ENCODE results near the gene IFRD2. TPM values are rescaled to one million over a fixed set of nuclear protein-coding genes. Genes with fewer than 3 reads are reported as not detected.

IFRD2 gene
- total and polyA plus RNA-seq, 4 experiments from 2014 or later = 58.6 to 84.7 (median 63.7) TPM

DNA sequence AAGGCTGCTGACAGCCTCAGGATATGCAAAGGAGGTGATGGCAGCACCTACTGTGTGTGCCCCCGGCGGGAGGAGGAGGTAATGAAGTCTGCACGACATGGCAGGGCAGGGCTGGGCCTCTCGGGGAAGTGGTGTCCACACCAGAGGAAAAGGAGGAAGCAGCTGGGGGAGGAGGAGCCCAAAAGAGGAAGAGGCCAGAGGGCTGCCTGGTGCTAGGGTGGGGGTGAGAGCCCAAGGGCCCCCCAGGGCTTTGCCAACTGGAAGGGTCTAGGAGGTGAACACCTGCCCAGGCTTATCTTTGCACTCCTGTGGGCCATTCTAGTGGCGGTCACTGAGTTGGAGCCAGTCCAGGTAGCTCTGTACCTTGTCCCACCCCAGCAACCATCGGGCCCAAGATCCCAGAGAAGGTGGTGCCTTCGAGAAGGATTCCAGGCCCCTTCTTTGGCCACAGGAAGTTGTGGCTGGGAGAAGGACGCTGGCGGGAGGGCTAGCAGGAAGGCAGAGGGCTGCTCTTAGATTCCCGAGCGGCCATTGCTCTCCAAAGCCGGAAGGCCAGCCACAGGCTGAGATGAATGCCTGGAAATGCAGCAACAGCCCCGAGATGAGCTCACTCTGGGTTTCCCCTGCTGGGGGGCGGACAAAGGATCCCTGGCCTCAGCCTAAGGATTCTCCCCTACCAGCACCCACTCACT lies 49.2 kb downstream of the IFRD2 start:
- H3K4me1 ChIP-seq (ENCODE audit: insufficient read depth, low read length) = peaks cover 96% of the 10 kb centered on the region
- H3K27me3 ChIP-seq (ENCODE audit: insufficient read depth, low read length) = no peaks in the 10 kb centered on the region
- no peaks in the 10 kb centered on the region for H3K9me3 ChIP-seq (ENCODE audit: control insufficient read depth in 1 of 2, low read length in 2 of 2)
- CTCF ChIA-PET (ENCODE audit: partially characterized antibody) = interaction anchor here (0.7 to 10.2 kb wide), 7 partner anchors 16 to 104 kb away, joined by 3 to 127 read pairs (median 3); no protein-coding TSS in a partner anchor
- H3K4me3 Mint-ChIP-seq = peak overlapping the region in 7 of 8 donors; percentile 71 to 84 (median 76)
- intact Hi-C loops (cut with micrococcal nuclease) = no loop called here
- peak overlapping the region; percentile 87 to 96 (median 94) for H3K27ac Mint-ChIP-seq
- H3K27me3 Mint-ChIP-seq = no peaks in the 10 kb centered on the region
- peaks cover 0 to 38% of the 10 kb centered on the region in 2 donors for H3K36me3 Mint-ChIP-seq
- peak overlapping the region; percentile 76 for H3K27ac ChIP-seq (ENCODE audit: low read depth, low read length)
- H3K4me3 ChIP-seq (ENCODE audit: low read length in 2 of 2) = no peak overlapping the region
- POLR2A ChIA-PET (ENCODE audit: partially characterized antibody) = interaction anchor here (1.2 to 11.2 kb wide), 3 partner anchors 15 to 85 kb away, joined by 3 to 150 read pairs (median 4); partner anchors contain the start of genes IFRD2 and TUSC2
- H3K36me3 ChIP-seq (ENCODE audit: insufficient read depth, low read length) = peaks cover 18% of the 10 kb centered on the region
- peak in 2 of 5 donors; percentile 17 to 76 for DNase-seq
- no peaks in the 10 kb centered on the region for H3K9me3 Mint-ChIP-seq
- H3K4me1 Mint-ChIP-seq = peaks cover 48 to 92% (median 73%) of the 10 kb centered on the region in 4 donors

DNA sequence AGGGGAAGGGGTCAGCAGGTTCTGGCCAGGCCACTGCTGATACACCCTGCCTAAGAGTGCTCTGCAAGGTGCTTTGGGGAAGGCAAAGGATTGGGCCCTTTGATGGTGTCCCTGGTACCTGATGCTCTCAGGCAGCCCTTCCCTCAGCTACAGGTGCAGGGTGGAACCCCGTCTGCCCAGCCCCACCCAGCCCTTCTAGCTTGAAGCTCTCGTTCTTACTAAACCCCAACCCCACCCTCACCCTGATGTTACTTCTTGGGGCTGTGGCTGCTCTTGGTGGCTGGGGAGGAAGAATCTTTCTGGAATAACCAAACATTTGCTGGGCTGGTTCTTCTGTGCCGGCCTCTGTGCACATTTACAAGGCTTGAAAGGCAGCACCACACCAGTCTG lies 49.9 kb downstream of the IFRD2 start:
- intact Hi-C loops (cut with micrococcal nuclease) = no loop called here
- H3K9me3 ChIP-seq (ENCODE audit: control insufficient read depth in 1 of 2, low read length in 2 of 2) = no peaks in the 10 kb centered on the region
- peaks cover 18% of the 10 kb centered on the region for H3K36me3 ChIP-seq (ENCODE audit: insufficient read depth, low read length)
- POLR2A ChIA-PET (ENCODE audit: partially characterized antibody) = interaction anchor here (0.7 to 11.2 kb wide), 5 partner anchors 14 to 94 kb away, joined by 3 to 150 read pairs (median 4); partner anchors contain the start of genes IFRD2 and TUSC2
- peak overlapping the region; percentile 87 to 96 (median 94) for H3K27ac Mint-ChIP-seq
- CTCF ChIA-PET (ENCODE audit: partially characterized antibody) = interaction anchor here (4.1 to 10.2 kb wide), 2 partner anchors 15 to 49 kb away, joined by 29 to 127 read pairs; no protein-coding TSS in a partner anchor
- H3K27me3 Mint-ChIP-seq = no peaks in the 10 kb centered on the region
- DNase-seq = no peak
- peaks cover 47 to 95% (median 74%) of the 10 kb centered on the region in 4 donors for H3K4me1 Mint-ChIP-seq
- H3K4me3 Mint-ChIP-seq = peak overlapping the region in 7 of 8 donors; percentile 71 to 84 (median 76)
- H3K27ac ChIP-seq (ENCODE audit: low read depth, low read length) = peak overlapping the region; percentile 76
- no peaks in the 10 kb centered on the region for H3K27me3 ChIP-seq (ENCODE audit: insufficient read depth, low read length)
- peaks cover 91% of the 10 kb centered on the region for H3K4me1 ChIP-seq (ENCODE audit: insufficient read depth, low read length)
- H3K36me3 Mint-ChIP-seq = peaks cover 0 to 45% of the 10 kb centered on the region in 2 donors
- no peak overlapping the region for H3K4me3 ChIP-seq (ENCODE audit: low read length in 2 of 2)
- H3K9me3 Mint-ChIP-seq = no peaks in the 10 kb centered on the region

DNA sequence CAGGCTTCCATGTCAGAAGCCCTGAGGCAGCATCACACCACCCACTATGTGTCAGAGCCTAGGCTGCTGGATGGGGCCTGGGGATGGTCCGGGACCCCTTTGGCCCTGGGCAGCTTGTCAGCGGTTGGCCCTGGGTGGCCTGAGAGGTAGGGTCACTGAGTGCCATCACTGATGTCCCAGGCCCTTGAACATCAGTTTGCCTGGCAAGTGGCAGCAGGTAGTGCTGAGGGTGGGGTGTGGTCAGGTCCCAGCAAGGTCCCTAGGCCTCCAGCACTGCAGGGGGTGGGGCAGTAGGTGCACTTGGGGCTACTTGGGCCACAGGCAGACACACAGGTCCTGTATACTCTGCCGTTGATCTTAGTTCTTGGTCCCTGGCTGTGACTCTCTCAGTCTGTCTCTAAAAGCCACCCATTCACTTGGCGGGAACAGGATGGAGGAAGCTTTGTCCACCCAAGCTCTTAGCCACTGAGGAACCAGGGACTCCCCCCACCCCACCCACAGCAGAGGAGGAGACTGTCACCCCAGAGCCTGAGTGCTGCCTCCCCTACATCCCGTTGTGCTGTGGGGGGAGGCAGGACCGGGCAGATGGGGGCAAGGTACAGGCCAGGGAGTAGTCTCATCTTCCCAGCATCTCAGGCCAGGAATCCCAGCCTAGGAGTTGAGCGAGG lies 50.4 kb downstream of the IFRD2 start:
- H3K36me3 ChIP-seq (ENCODE audit: insufficient read depth, low read length) = peaks cover 18% of the 10 kb centered on the region
- no peak overlapping the region for H3K4me3 ChIP-seq (ENCODE audit: low read length in 2 of 2)
- POLR2A ChIA-PET (ENCODE audit: partially characterized antibody) = interaction anchor here (0.7 to 11.2 kb wide), 6 partner anchors 14 to 94 kb away, joined by 3 to 150 read pairs (median 4); partner anchors contain the start of genes IFRD2 and TUSC2

DNA sequence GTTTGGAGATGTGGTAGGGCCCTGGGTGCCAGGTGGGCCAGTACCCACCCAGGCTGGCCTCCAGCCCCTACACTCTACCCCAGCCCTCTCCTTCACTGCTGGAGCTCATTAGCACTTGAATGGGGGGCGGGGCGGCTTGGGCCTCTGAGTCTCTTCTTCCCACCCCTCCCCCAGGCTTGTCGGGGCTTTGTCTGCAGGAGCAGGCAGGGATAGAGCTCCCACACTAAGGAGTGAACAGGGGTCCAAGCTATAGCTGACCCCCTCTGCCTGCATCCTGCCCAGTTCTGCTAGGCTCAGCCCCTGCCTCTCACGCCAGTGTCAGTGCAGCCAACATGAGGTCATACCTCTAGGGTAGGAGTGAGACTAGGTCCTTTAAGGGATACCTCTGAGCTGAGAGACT lies 51.1 kb downstream of the IFRD2 start:
- intact Hi-C loops (cut with micrococcal nuclease) = no loop called here
- Mint-ChIP-seq H3K27me3 (no peaks in the 10 kb centered on the region), H3K27ac (peak overlapping the region; percentile 73 to 96 (median 92)), H3K36me3 (peaks cover 0 to 49% of the 10 kb centered on the region in 2 donors), H3K9me3 (no peaks in the 10 kb centered on the region), H3K4me1 (peaks cover 38 to 93% (median 65%) of the 10 kb centered on the region in 4 donors), H3K4me3 (peak overlapping the region; percentile 4 to 77 (median 60))
- Histone ChIP-seq H3K9me3 (ENCODE audit: control insufficient read depth in 1 of 2, low read length in 2 of 2) (no peaks in the 10 kb centered on the region), H3K4me1 (ENCODE audit: insufficient read depth, low read length) (peaks cover 78% of the 10 kb centered on the region), H3K27ac (ENCODE audit: low read depth, low read length) (peak overlapping the region; percentile 76), H3K27me3 (ENCODE audit: insufficient read depth, low read length) (no peaks in the 10 kb centered on the region), H3K36me3 (ENCODE audit: insufficient read depth, low read length) (peaks cover 18% of the 10 kb centered on the region), H3K4me3 (ENCODE audit: low read length in 2 of 2) (no peak overlapping the region)
- ChIA-PET CTCF (ENCODE audit: partially characterized antibody) (interaction anchor here (1.0 to 10.2 kb wide), 4 partner anchors 14 to 48 kb away, joined by 3 to 127 read pairs (median 16); no protein-coding TSS in a partner anchor), POLR2A (ENCODE audit: partially characterized antibody) (interaction anchor here (1.0 to 11.2 kb wide), 3 partner anchors 13 to 95 kb away, joined by 3 to 150 read pairs (median 5); no protein-coding TSS in a partner anchor)
- no peak for DNase-seq

More for the DNA sequence above, 50.4 kb downstream of the IFRD2 start:
- Histone ChIP-seq H3K27ac (ENCODE audit: low read depth, low read length) (peak overlapping the region; percentile 76), H3K4me1 (ENCODE audit: insufficient read depth, low read length) (peaks cover 85% of the 10 kb centered on the region), H3K9me3 (ENCODE audit: control insufficient read depth in 1 of 2, low read length in 2 of 2) (no peaks in the 10 kb centered on the region), H3K27me3 (ENCODE audit: insufficient read depth, low read length) (no peaks in the 10 kb centered on the region)
- Mint-ChIP-seq H3K27me3 (no peaks in the 10 kb centered on the region), H3K27ac (peak overlapping the region; percentile 64 to 96 (median 92)), H3K4me3 (peak overlapping the region; percentile 15 to 84 (median 63)), H3K36me3 (peaks cover 0 to 47% of the 10 kb centered on the region in 2 donors), H3K9me3 (no peaks in the 10 kb centered on the region), H3K4me1 (peaks cover 43 to 95% (median 70%) of the 10 kb centered on the region in 4 donors)
- no peak for DNase-seq
- CTCF ChIA-PET (ENCODE audit: partially characterized antibody) = interaction anchor here (1.0 to 10.2 kb wide), 3 partner anchors 15 to 48 kb away, joined by 3 to 127 read pairs (median 29); no protein-coding TSS in a partner anchor
- intact Hi-C loops (cut with micrococcal nuclease) = no loop called here

DNA sequence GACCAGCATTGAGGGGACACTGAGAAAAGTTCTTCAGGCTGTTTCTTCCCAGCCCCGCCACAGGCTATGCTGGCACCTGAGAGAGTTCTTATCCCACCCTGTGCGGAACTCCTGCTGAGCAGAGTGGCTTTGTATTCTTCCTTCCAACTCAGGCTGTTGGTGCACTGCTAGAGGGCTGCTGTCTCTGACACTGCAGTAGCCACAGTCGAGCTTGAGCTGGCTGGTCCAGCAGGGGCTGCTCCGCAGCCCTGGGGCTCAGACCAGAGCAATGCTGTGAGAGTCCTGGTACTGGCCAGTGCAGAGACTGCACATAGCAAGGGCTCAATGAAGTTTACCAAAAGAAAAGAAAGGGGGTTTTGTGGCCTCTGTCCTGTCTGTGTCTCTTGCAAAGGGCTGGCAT lies 52.6 kb downstream of the IFRD2 start:
- ChIA-PET POLR2A (ENCODE audit: partially characterized antibody) (interaction anchor here (11.2 kb wide), 1 partner anchor 11 kb away, joined by 150 read pairs; no protein-coding TSS in a partner anchor), CTCF (ENCODE audit: partially characterized antibody) (interaction anchor here (0.9 to 10.2 kb wide), 3 partner anchors 12 to 59 kb away, joined by 3 to 127 read pairs (median 4); partner anchors contain the start of genes HYAL3 and NAA80)
- H3K9me3 Mint-ChIP-seq = no peaks in the 10 kb centered on the region
- H3K4me3 ChIP-seq (ENCODE audit: low read length in 2 of 2) = no peak overlapping the region
- no peak for DNase-seq
- no peaks in the 10 kb centered on the region for H3K9me3 ChIP-seq (ENCODE audit: control insufficient read depth in 1 of 2, low read length in 2 of 2)
- H3K4me1 ChIP-seq (ENCODE audit: insufficient read depth, low read length) = peaks cover 74% of the 10 kb centered on the region
- intact Hi-C loops (cut with micrococcal nuclease) = loop anchor here (5.0 kb wide), 2 partner anchors 98 to 1733 kb away; partner anchors contain the start of gene ABHD14B
- peak overlapping the region in 7 of 8 donors; percentile 39 to 99 (median 97) for H3K4me3 Mint-ChIP-seq
- peaks cover 17% of the 10 kb centered on the region for H3K36me3 ChIP-seq (ENCODE audit: insufficient read depth, low read length)
- H3K27me3 Mint-ChIP-seq = no peaks in the 10 kb centered on the region
- H3K27ac Mint-ChIP-seq = peak overlapping the region; percentile 66 to 97 (median 91)
- H3K27ac ChIP-seq (ENCODE audit: low read depth, low read length) = peak overlapping the region; percentile 76
- H3K4me1 Mint-ChIP-seq = peaks cover 37 to 86% (median 62%) of the 10 kb centered on the region in 4 donors
- H3K36me3 Mint-ChIP-seq = peaks cover 0 to 48% of the 10 kb centered on the region in 2 donors
- H3K27me3 ChIP-seq (ENCODE audit: insufficient read depth, low read length) = no peaks in the 10 kb centered on the region

DNA sequence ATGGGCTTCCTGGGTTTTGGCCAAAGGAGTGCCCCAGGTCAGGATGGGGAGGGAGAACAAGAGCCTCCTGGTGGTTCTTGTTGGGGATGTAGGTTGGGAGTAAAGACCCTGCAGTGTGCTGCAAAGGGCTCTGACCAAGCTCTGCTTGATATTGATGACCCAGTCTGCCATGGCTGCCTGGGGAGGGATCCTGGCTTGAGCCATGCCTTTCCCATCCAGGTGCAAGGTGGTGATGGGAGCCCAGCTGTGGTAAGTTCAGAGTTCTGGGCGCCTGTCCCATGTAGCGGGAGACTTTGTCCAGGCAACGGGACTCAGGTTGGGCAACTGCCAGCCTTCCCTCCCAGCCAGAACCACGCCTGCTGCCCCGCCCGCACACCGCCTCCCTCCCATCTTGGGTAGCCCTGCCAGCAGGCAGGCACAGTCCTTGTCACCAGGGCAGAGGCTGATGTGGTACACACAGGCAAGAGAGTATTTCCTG lies 53.6 kb downstream of the IFRD2 start:
- Mint-ChIP-seq H3K4me1 (peaks cover 32 to 77% (median 55%) of the 10 kb centered on the region in 4 donors), H3K27ac (peak overlapping the region; percentile 91 to 97 (median 94)), H3K9me3 (no peaks in the 10 kb centered on the region), H3K36me3 (peaks cover 0 to 42% of the 10 kb centered on the region in 2 donors), H3K27me3 (no peaks in the 10 kb centered on the region), H3K4me3 (peak overlapping the region; percentile 96 to 99 (median 98))
- DNase-seq = no peak
- Histone ChIP-seq H3K27me3 (ENCODE audit: insufficient read depth, low read length) (no peaks in the 10 kb centered on the region), H3K4me3 (ENCODE audit: low read length in 2 of 2) (peak overlapping the region; percentile 75 to 94), H3K27ac (ENCODE audit: low read depth, low read length) (peak overlapping the region; percentile 76), H3K9me3 (ENCODE audit: control insufficient read depth in 1 of 2, low read length in 2 of 2) (no peaks in the 10 kb centered on the region), H3K4me1 (ENCODE audit: insufficient read depth, low read length) (peaks cover 67% of the 10 kb centered on the region), H3K36me3 (ENCODE audit: insufficient read depth, low read length) (peaks cover 12% of the 10 kb centered on the region)
- POLR2A ChIA-PET (ENCODE audit: partially characterized antibody) = interaction anchor here (1.0 to 11.2 kb wide), 6 partner anchors 8 to 329 kb away, joined by 3 to 150 read pairs (median 16); partner anchors contain the start of gene C3orf18
- CTCF ChIA-PET (ENCODE audit: partially characterized antibody) = interaction anchor here (1.7 to 10.2 kb wide), 4 partner anchors 8 to 60 kb away, joined by 3 to 127 read pairs (median 34); partner anchors contain the start of genes HYAL3 and NAA80
- intact Hi-C loops (cut with micrococcal nuclease) = loop anchor here (1.0 to 5.0 kb wide), 5 partner anchors 8 to 1734 kb away; partner anchors contain the start of genes ABHD14B, HYAL3 and NAA80

Data from CD4-positive, alpha-beta memory T cell (primary cell).